ENCODE data around the gene MAGI2. TPM values are rescaled to one million over a fixed set of nuclear protein-coding genes. Genes with fewer than 3 reads are reported as not detected.

Gene MAGI2
- total RNA-seq, 1 experiment from 2014 or later = 0.25 TPM

GRCh38 chr7:79405368-79405767 is 48.1 kb downstream of the MAGI2 start:
- Mint-ChIP-seq H3K36me3 (ENCODE audit: insufficient read depth, unreplicated experiment) (no peaks in the 10 kb centered on the region), H3K4me3 (ENCODE audit: unreplicated experiment) (no peak overlapping the region), H3K9me3 (ENCODE audit: unreplicated experiment) (no peaks in the 10 kb centered on the region), H3K27me3 (ENCODE audit: insufficient read depth, unreplicated experiment) (no peaks in the 10 kb centered on the region), H3K4me1 (ENCODE audit: low read depth, unreplicated experiment) (no peaks in the 10 kb centered on the region), H3K27ac (ENCODE audit: unreplicated experiment) (no peak overlapping the region)
- no TSS peak for BruUV-seq (replicated peaks)
- intact Hi-C loops (cut with micrococcal nuclease; ENCODE audit: unreplicated experiment) = no loop called here
- H3K9me3 ChIP-seq = no peaks in the 10 kb centered on the region
- no peak overlapping the region for H3K4me3 ChIP-seq (ENCODE audit: low read depth, low read length)
- no peak for DNase-seq
- TF ChIP-seq, protein P1, sequence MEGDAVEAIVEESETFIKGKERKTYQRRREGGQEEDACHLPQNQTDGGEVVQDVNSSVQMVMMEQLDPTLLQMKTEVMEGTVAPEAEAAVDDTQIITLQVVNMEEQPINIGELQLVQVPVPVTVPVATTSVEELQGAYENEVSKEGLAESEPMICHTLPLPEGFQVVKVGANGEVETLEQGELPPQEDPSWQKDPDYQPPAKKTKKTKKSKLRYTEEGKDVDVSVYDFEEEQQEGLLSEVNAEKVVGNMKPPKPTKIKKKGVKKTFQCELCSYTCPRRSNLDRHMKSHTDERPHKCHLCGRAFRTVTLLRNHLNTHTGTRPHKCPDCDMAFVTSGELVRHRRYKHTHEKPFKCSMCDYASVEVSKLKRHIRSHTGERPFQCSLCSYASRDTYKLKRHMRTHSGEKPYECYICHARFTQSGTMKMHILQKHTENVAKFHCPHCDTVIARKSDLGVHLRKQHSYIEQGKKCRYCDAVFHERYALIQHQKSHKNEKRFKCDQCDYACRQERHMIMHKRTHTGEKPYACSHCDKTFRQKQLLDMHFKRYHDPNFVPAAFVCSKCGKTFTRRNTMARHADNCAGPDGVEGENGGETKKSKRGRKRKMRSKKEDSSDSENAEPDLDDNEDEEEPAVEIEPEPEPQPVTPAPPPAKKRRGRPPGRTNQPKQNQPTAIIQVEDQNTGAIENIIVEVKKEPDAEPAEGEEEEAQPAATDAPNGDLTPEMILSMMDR (IDR thresholded peaks at IDR 0.05; ENCODE audit: insufficient read depth in 1 of 2, low read depth in 1 of 2, low read length in 1 of 2, severe bottlenecking in 1 of 2, unreplicated experiment in 1 of 2) = no peak
- ChIA-PET CTCF (no interaction called here), POLR2A (no interaction called here)
- H3K4me1 ChIP-seq = no peaks in the 10 kb centered on the region
- no peaks in the 10 kb centered on the region for H3K27me3 ChIP-seq (replicated peaks; ENCODE audit: control insufficient read depth, insufficient read depth, low read length)
- no peaks in the 10 kb centered on the region for H3K36me3 ChIP-seq (ENCODE audit: control insufficient read depth, insufficient read depth, low read length)

- Mint-ChIP-seq H3K27me3 (ENCODE audit: insufficient read depth, unreplicated experiment) (no peaks in the 10 kb centered on the region), H3K4me1 (ENCODE audit: low read depth, unreplicated experiment) (no peaks in the 10 kb centered on the region), H3K36me3 (ENCODE audit: insufficient read depth, unreplicated experiment) (no peaks in the 10 kb centered on the region), H3K9me3 (ENCODE audit: unreplicated experiment) (no peaks in the 10 kb centered on the region), H3K27ac (ENCODE audit: unreplicated experiment) (no peak overlapping the region), H3K4me3 (ENCODE audit: unreplicated experiment) (no peak overlapping the region)
- TF ChIP-seq, protein P1 (IDR thresholded peaks at IDR 0.05; ENCODE audit: insufficient read depth in 1 of 2, low read depth in 1 of 2, low read length in 1 of 2, severe bottlenecking in 1 of 2, unreplicated experiment in 1 of 2) = no peak
- no TSS peak for BruUV-seq (replicated peaks)
- Histone ChIP-seq H3K4me3 (ENCODE audit: low read depth, low read length) (no peak overlapping the region), H3K27me3 (replicated peaks; ENCODE audit: control insufficient read depth, insufficient read depth, low read length) (no peaks in the 10 kb centered on the region), H3K36me3 (ENCODE audit: control insufficient read depth, insufficient read depth, low read length) (no peaks in the 10 kb centered on the region), H3K9me3 (no peaks in the 10 kb centered on the region), H3K4me1 (no peaks in the 10 kb centered on the region)
- POLR2A ChIA-PET = no interaction called here
- CTCF ChIA-PET = no interaction called here
- no peak for DNase-seq
- intact Hi-C loops (cut with micrococcal nuclease; ENCODE audit: unreplicated experiment) = no loop called here
Observed at GRCh38 chr7:79403879-79404278, 49.6 kb downstream of the MAGI2 start.

GRCh38 chr7:79403451-79403850 is 50.0 kb downstream of the MAGI2 start:
- H3K27me3 Mint-ChIP-seq (ENCODE audit: insufficient read depth, unreplicated experiment) = no peaks in the 10 kb centered on the region
- no TSS peak for BruUV-seq (replicated peaks)
- no peaks in the 10 kb centered on the region for H3K9me3 Mint-ChIP-seq (ENCODE audit: unreplicated experiment)
- Histone ChIP-seq H3K4me3 (ENCODE audit: low read depth, low read length) (no peak overlapping the region), H3K9me3 (no peaks in the 10 kb centered on the region), H3K27me3 (replicated peaks; ENCODE audit: control insufficient read depth, insufficient read depth, low read length) (no peaks in the 10 kb centered on the region), H3K36me3 (ENCODE audit: control insufficient read depth, insufficient read depth, low read length) (no peaks in the 10 kb centered on the region), H3K4me1 (no peaks in the 10 kb centered on the region)
- TF ChIP-seq, protein P1 (IDR thresholded peaks at IDR 0.05; ENCODE audit: insufficient read depth in 1 of 2, low read depth in 1 of 2, low read length in 1 of 2, severe bottlenecking in 1 of 2, unreplicated experiment in 1 of 2) = no peak
- POLR2A ChIA-PET = no interaction called here
- DNase-seq = no peak
- no peak overlapping the region for H3K4me3 Mint-ChIP-seq (ENCODE audit: unreplicated experiment)
- intact Hi-C loops (cut with micrococcal nuclease; ENCODE audit: unreplicated experiment) = no loop called here
- H3K4me1 Mint-ChIP-seq (ENCODE audit: low read depth, unreplicated experiment) = no peaks in the 10 kb centered on the region
- no peaks in the 10 kb centered on the region for H3K36me3 Mint-ChIP-seq (ENCODE audit: insufficient read depth, unreplicated experiment)
- H3K27ac Mint-ChIP-seq (ENCODE audit: unreplicated experiment) = no peak overlapping the region
- CTCF ChIA-PET = no interaction called here
